H1 (cell line): Measurements from ENCODE around the gene RSPO1. TPM values are rescaled to one million over a fixed set of nuclear protein-coding genes. Genes with fewer than 3 reads are reported as not detected.

Source experiments
- CTCF ChIA-PET: fragments of 300-600 bp; sonication (Branson Sonifier 250); formaldehyde crosslinking; loops from one replicate; lab custom pipeline; 2021; ENCODE audit not compliant: partially characterized antibody; lab: Charles Lee
- POLR2A ChIA-PET: fragments of 300-600 bp; sonication (Branson Sonifier 250); formaldehyde crosslinking; loops from one replicate; lab custom pipeline; 2021; ENCODE audit warnings: inconsistent platforms; ENCODE audit not compliant: partially characterized antibody; lab: Charles Lee
- DNase-seq, 2 experiments: peaks; one replicate each; pipeline versions ENCODE4 v3.0.0 to v3.0.0-alpha.2; 2010 to 2022; ENCODE audit warnings: low spot score in 2 of 2, low read depth in 1 of 2, mixed read lengths in 1 of 2
- FAIRE-seq: peaks from 2 replicates; lab custom pipeline; 2011; peaks lifted over from hg19 to GRCh38; lab: Jason Lieb, UNC
- H2AFZ ChIP-seq: 2 replicates; pipeline ENCODE4 v1.8.1; 2012; ENCODE audit warnings: low read length, inconsistent platforms
- H2AK5ac ChIP-seq: 2 replicates; pipeline ENCODE4 v1.6.1; 2013; ENCODE audit warnings: low read depth, low read length
- H2BK120ac ChIP-seq: replicated peaks from 2 replicates; pipeline ENCODE3; 2013; ENCODE audit warnings: low read depth, low read length, inconsistent platforms
- H2BK12ac ChIP-seq: 2 replicates; pipeline ENCODE4 v1.6.1; 2013; ENCODE audit warnings: low read depth, low read length
- H2BK15ac ChIP-seq: 2 replicates; pipeline ENCODE4 v1.6.1; 2013; ENCODE audit warnings: low read length
- H2BK20ac ChIP-seq: 2 replicates; pipeline ENCODE4 v1.6.1; 2013; ENCODE audit warnings: low read length
- H2BK5ac ChIP-seq: 2 replicates; pipeline ENCODE4 v1.6.1; 2013; ENCODE audit warnings: low read depth, low read length
- H3K14ac ChIP-seq: 2 replicates; pipeline ENCODE4 v1.6.1; 2013; ENCODE audit warnings: inconsistent platforms; ENCODE audit not compliant: insufficient read length
- H3K18ac ChIP-seq: 2 replicates; pipeline ENCODE4 v1.6.1; 2013; ENCODE audit warnings: low read length; ENCODE audit errors: extremely low read depth
- H3K23ac ChIP-seq: 2 replicates; pipeline ENCODE4 v1.6.1; 2013; ENCODE audit warnings: inconsistent platforms; ENCODE audit not compliant: insufficient read length
- H3K23me2 ChIP-seq: 2 replicates; pipeline ENCODE4 v1.6.1; 2013; ENCODE audit warnings: low read depth, low read length
- H3K27ac ChIP-seq: 2 replicates; pipeline ENCODE4 v1.6.1; 2011; ENCODE audit warnings: low read depth, low read length, inconsistent platforms
- H3K27me3 ChIP-seq, 4 experiments: replicated peaks in 1 of 4; 1 replicate in 1 of 4; 2 replicates in 3 of 4; pipeline versions ENCODE4 v1.6.1 to v1.8.1; 2011 to 2013; ENCODE audit warnings: low read length in 3 of 4, mild to moderate bottlenecking in 3 of 4, inconsistent platforms in 2 of 4, mixed read lengths in 2 of 4, moderate library complexity in 1 of 4; ENCODE audit not compliant: control insufficient read depth in 3 of 4, insufficient read depth in 3 of 4; ENCODE audit errors: extremely low read depth in 1 of 4
- H3K36me3 ChIP-seq, 4 experiments: 2 replicates each; pipeline versions ENCODE4 v1.6.1 to v1.8.1; 2011 to 2013; ENCODE audit warnings: mild to moderate bottlenecking in 4 of 4, low read length in 3 of 4, moderate library complexity in 2 of 4, control low read depth in 1 of 4, inconsistent platforms in 1 of 4; ENCODE audit not compliant: insufficient read depth in 4 of 4, control insufficient read depth in 2 of 4
- H3K4ac ChIP-seq: replicated peaks from 2 replicates; pipeline ENCODE3; 2013; ENCODE audit warnings: low read length, low read depth, mixed read lengths, inconsistent platforms; ENCODE audit not compliant: insufficient read length
- H3K4me1 ChIP-seq, 4 experiments: replicated peaks in 1 of 4; 1 replicate in 1 of 4; 2 replicates in 3 of 4; pipeline versions ENCODE4 v1.6.1 to v1.8.1; 2011 to 2013; ENCODE audit warnings: low read length in 3 of 4, inconsistent platforms in 2 of 4, mixed read lengths in 1 of 4; ENCODE audit not compliant: insufficient read depth in 4 of 4, control insufficient read depth in 3 of 4
- H3K4me2 ChIP-seq, 2 experiments: 2 replicates each; pipeline versions ENCODE4 v1.6.1 to v1.8.1; 2011 to 2013; ENCODE audit warnings: low read depth in 2 of 2, low read length in 2 of 2, control low read depth in 1 of 2, inconsistent platforms in 1 of 2, mild to moderate bottlenecking in 1 of 2; ENCODE audit not compliant: insufficient read depth in 1 of 2
- H3K4me3 ChIP-seq, 4 experiments: fragments of 200-600, 300-600 bp in 1 of 4; sonication (generic), shearing (Covaris generic), sonication (Bioruptor Twin) in 1 of 4; 2 replicates each; pipeline versions ENCODE4 v1.5.1 to v1.8.1; 2011 to 2016; ENCODE audit warnings: low read length in 4 of 4, low read depth in 3 of 4, control low read depth in 2 of 4, inconsistent platforms in 2 of 4, mild to moderate bottlenecking in 2 of 4, mixed read lengths in 1 of 4, moderate library complexity in 1 of 4; ENCODE audit not compliant: insufficient read depth in 2 of 4; ENCODE audit errors: extremely low read depth in 1 of 4
- H3K56ac ChIP-seq: replicated peaks from 2 replicates; pipeline ENCODE3; 2013; ENCODE audit warnings: low read depth, mild to moderate bottlenecking, mixed read lengths, low read length, inconsistent platforms; ENCODE audit not compliant: insufficient read length
- H3K79me1 ChIP-seq: 2 replicates; pipeline ENCODE4 v1.6.1; 2013; ENCODE audit warnings: low read depth, low read length, control low read depth
- H3K79me2 ChIP-seq, 2 experiments: 2 replicates each; pipeline versions ENCODE4 v1.6.1 to v1.8.1; 2012 to 2013; ENCODE audit warnings: low read length in 2 of 2, mild to moderate bottlenecking in 2 of 2, inconsistent platforms in 1 of 2; ENCODE audit not compliant: insufficient read depth in 2 of 2, control insufficient read depth in 1 of 2
- H3K9ac ChIP-seq, 4 experiments: replicated peaks in 1 of 4; 1 replicate in 1 of 4; 2 replicates in 3 of 4; pipeline versions ENCODE4 v1.6.1 to v1.8.1; 2011 to 2013; ENCODE audit warnings: low read depth in 3 of 4, low read length in 3 of 4, control low read depth in 2 of 4, mild to moderate bottlenecking in 2 of 4, moderate library complexity in 2 of 4, inconsistent platforms in 1 of 4; ENCODE audit errors: extremely low read depth in 1 of 4
- H3K9me3 ChIP-seq, 2 experiments: 2 replicates each; pipeline versions ENCODE4 v1.6.1 to v1.8.1; 2012 to 2013; ENCODE audit warnings: mild to moderate bottlenecking in 2 of 2, moderate library complexity in 2 of 2, control low read depth in 1 of 2, inconsistent platforms in 1 of 2, low read depth in 1 of 2, low read length in 1 of 2, mixed read lengths in 1 of 2; ENCODE audit not compliant: insufficient read depth in 2 of 2
- H4K20me1 ChIP-seq, 2 experiments: replicated peaks in 1 of 2; 2 replicates each; pipeline versions ENCODE3 to v1.8.1; 2011 to 2013; ENCODE audit warnings: inconsistent platforms in 2 of 2, low read length in 2 of 2, mild to moderate bottlenecking in 1 of 2; ENCODE audit not compliant: insufficient read depth in 2 of 2, control insufficient read depth in 1 of 2
- H4K5ac ChIP-seq: 2 replicates; pipeline ENCODE4 v1.6.1; 2013; ENCODE audit warnings: low read length, low read depth, mixed read lengths, inconsistent platforms; ENCODE audit not compliant: insufficient read length
- H4K8ac ChIP-seq: 2 replicates; pipeline ENCODE4 v1.8.0; 2013; ENCODE audit warnings: mild to moderate bottlenecking, moderate library complexity, low read length, inconsistent platforms; ENCODE audit not compliant: insufficient read depth; ENCODE audit errors: extremely low read depth
- H4K91ac ChIP-seq: replicated peaks from 2 replicates; pipeline ENCODE3; 2013; ENCODE audit warnings: low read length, mixed read lengths, inconsistent platforms; ENCODE audit not compliant: insufficient read length
- CBX5 ChIP-seq: fragments of 300-800, 300-1000 bp; sonication (generic); IDR thresholded peaks from 2 replicates; pipeline ENCODE4 v1.7.1; 2016; ENCODE audit warnings: antibody characterized with exemption, low read length, low read depth
- CHD2 ChIP-seq: IDR thresholded peaks from 2 replicates; pipeline ENCODE4 v1.6.1; 2012; ENCODE audit warnings: low read length, improper control_type of control experiment
- E2F6 ChIP-seq: IDR thresholded peaks from 2 replicates; pipeline ENCODE4 v1.6.1; 2012; ENCODE audit warnings: inconsistent platforms
- MAFK ChIP-seq: IDR thresholded peaks from 2 replicates; pipeline ENCODE4 v1.6.1; 2012; ENCODE audit warnings: low read depth, mild to moderate bottlenecking, improper control_type of control experiment, low read length
- SP4 ChIP-seq: IDR thresholded peaks from 2 replicates; pipeline ENCODE4 v1.6.1; 2012; ENCODE audit warnings: low read length, inconsistent platforms
- TEAD4 ChIP-seq: IDR thresholded peaks from 2 replicates; pipeline ENCODE4 v1.6.1; 2012; ENCODE audit warnings: low read depth, low read length, inconsistent platforms, mixed read lengths
- WGBS, 2 experiments: shearing (Covaris generic) in 1 of 2; methylation state at CpG; one replicate each; pipeline versions ENCODE4 v1.1.6 to v1.1.7; 2013 to 2015; ENCODE audit warnings: low lambda C conversion rate in 2 of 2, mixed read lengths in 2 of 2, inconsistent platforms in 1 of 2, low coverage in 1 of 2, missing lambda C conversion rate in 1 of 2; ENCODE audit not compliant: insufficient replicate concordance in 2 of 2, insufficient coverage in 1 of 2, insufficient read length in 1 of 2; ENCODE audit errors: extremely low coverage in 1 of 2, missing lambda C conversion rate in 1 of 2; 5-methylcytosine and 5-hydroxymethylcytosine counted together
- polyA plus RNA-seq, 7 experiments: library from polyadenylated mRNA; depleted of rRNA in 3 of 7; stranded (reverse) in 5 of 7; unstranded in 2 of 7; fragments of >200 nt in 5 of 7; fragments of 200-250 nt in 2 of 7; gene quantifications; 1 replicate in 5 of 7; 2 replicates in 1 of 7; 4 replicates in 1 of 7; pipeline versions ENCODE4 v1.2.1 to v1.2.3, GENCODE V29; 2011 to 2013; ENCODE audit warnings: missing spikeins in 2 of 7, mixed read lengths in 2 of 7
- total RNA-seq: library from RNA; stranded (reverse); fragmentation: NEBNext Ultra II Directional; extraction: Animal tissue kit (Norgen Biotek cat#: 25700); gene quantifications from 2 replicates; pipeline ENCODE4 v1.2.1, GENCODE V29; 2021

Gene RSPO1
- total and polyA plus RNA-seq, 2 of the 8 experiments (the other 6 are each of a cell fraction or from before 2014, with no cell fraction given), result 0.39 TPM; not detected in 1

- Histone ChIP-seq H2BK5ac (no peak overlapping the region), H4K5ac (no peak overlapping the region), H3K4me1 (no peaks in the 10 kb centered on the region), H2AFZ (no peak overlapping the region), H3K56ac (no peak overlapping the region), H3K18ac (no peak overlapping the region), H3K4ac (no peak overlapping the region), H4K20me1 (no peaks in the 10 kb centered on the region), H3K79me2 (no peaks in the 10 kb centered on the region), H3K27me3 (peaks cover 0 to 10% (median 6%) of the 10 kb centered on the region in 4 experiments; a peak in 4 of 7 replicates), H3K23me2 (no peaks in the 10 kb centered on the region), H3K4me3 (no peak overlapping the region), H2BK12ac (no peak overlapping the region), H2BK20ac (no peak overlapping the region), H3K36me3 (no peaks in the 10 kb centered on the region), H2BK120ac (no peak overlapping the region), H2AK5ac (no peak overlapping the region), H4K8ac (no peak overlapping the region), H3K14ac (no peak overlapping the region), H3K23ac (no peak overlapping the region), H3K27ac (no peak overlapping the region), H3K9me3 (no peaks in the 10 kb centered on the region), H3K4me2 (no peak overlapping the region), H2BK15ac (no peak overlapping the region), H3K79me1 (no peaks in the 10 kb centered on the region), H4K91ac (no peak overlapping the region), H3K9ac (no peak overlapping the region)
- DNase-seq, result no peak
- CTCF ChIA-PET, result interaction anchor here (0.6 to 14.2 kb wide), 5 partner anchors 10 to 91 kb away, joined by 3 to 206 read pairs (median 3); no protein-coding TSS in a partner anchor
- no peak for FAIRE-seq
- 86% methylated on average over 5 of the region's 5 CpGs; no CpG with 5 or more reads in 1 of the 2 experiments for WGBS, 2 experiments
- POLR2A ChIA-PET, result no interaction called here
- no peak for TF ChIP-seq TEAD4
- no peak for TF ChIP-seq CHD2
- no peak for TF ChIP-seq CBX5
- TF ChIP-seq E2F6, result no peak
- TF ChIP-seq SP4, result no peak
- TF ChIP-seq MAFK, result no peak
Observed at GRCh38 chr1:37614105-37614504, 20.6 kb downstream of the RSPO1 start.
